ENCODE data around the gene QDPR.

GRCh38 chr4:17500574-17500973 lies 11.3 kb downstream of the QDPR start:
- TF ChIP-seq CTCF (IDR thresholded peaks at IDR 0.05) (no peak), POLR2A (IDR thresholded peaks at IDR 0.05) (no peak)
